Measurements from ENCODE around the gene MYADML2.
"Not testable (repeated sequence)": the region's sequence is repeated elsewhere in the genome, so short reads cannot be mapped to it uniquely, and the experiment has no call there.

MYADML2 gene

GRCh38 chr17:81958633-81959342 lies 11.8 kb upstream of the MYADML2 start:
- DNase-seq (ENCODE audit: low spot score): no peak

GRCh38 chr17:81957691-81958432 lies 10.8 kb upstream of the MYADML2 start:
- no peak for DNase-seq (ENCODE audit: low spot score)

GRCh38 chr17:81956607-81957589 lies 9.9 kb upstream of the MYADML2 start:
- DNase-seq (ENCODE audit: low spot score): no peak

DNA sequence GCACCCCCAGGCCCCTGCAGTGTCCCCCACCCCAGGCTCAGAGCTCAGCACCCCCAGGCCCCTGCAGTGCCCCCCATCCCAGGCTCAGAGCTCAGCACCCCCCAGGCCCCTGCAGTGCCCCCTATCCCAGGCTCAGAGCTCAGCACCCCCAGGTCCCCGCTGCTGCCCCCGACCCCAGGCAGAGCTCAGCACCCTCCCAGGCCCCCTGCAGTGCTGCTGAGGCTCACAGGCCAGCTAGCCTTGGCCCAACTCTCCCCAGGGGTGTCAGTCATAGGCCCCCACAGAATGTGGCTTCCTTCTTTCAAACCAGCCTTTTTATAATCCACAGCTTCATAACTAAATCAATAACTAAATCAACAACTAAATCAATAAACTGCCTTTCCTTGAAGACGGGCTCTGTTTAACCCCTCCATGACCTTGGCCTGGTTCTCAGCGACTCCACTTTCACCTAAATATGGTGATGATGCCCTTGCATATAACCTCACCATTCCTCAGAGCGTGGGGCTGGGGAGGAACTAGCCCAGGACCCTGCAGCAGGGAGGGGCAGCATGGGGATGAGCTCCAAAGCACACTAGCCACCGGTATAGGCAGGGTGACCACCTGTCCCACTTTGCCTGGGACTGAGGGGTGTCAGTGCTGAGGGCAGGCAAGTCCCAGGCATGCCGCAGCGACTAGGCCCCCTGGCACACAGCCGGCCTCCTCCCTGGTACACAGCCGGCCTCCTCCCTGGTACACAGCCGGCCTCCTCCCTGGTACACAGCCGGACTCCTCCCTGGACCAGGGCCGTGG lies 8.9 kb upstream of the MYADML2 start:
- DNase-seq (ENCODE audit: low spot score): no peak

DNA sequence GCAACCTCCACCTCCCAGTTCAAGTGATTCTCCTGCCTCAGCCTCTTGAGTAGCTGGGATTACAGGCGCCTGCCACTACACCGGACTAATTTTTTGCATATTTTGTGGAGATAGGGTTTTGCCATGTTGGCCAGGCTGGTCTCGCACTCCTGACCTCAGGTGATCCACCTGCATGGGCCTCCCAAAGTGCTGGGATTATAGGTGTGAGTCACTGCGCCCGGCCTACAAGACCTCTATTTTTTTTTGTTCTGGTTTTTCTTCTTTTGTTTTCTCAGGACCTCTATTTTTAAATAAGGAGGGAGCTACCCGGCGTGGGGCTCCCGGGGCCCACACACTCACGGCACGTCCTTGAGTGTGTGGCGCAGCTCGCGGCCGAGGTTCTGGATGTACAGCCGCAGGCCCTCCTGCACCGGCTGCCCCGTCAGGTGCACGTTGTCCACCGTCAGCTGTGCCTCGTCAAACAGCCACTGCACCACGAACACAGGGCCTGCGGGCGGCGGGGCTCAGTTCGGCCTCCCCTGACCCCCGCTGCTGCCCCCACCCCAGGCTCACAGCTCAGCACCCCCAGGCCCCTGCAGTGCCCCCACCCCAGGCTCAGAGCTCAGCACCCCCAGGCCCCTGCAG lies 8.1 kb upstream of the MYADML2 start:
- no peak for DNase-seq (ENCODE audit: low spot score)

GRCh38 chr17:81954131-81955057 lies 7.4 kb upstream of the MYADML2 start:
- no peak for DNase-seq (ENCODE audit: low spot score)

- DNase-seq (ENCODE audit: low spot score): not testable (repeated sequence)
These were observed 6.4 kb upstream of the MYADML2 start for GRCh38 chr17:81953443-81953842.

GRCh38 chr17:81952792-81953228 lies 5.8 kb upstream of the MYADML2 start:
- no peak for DNase-seq (ENCODE audit: low spot score)

DNA sequence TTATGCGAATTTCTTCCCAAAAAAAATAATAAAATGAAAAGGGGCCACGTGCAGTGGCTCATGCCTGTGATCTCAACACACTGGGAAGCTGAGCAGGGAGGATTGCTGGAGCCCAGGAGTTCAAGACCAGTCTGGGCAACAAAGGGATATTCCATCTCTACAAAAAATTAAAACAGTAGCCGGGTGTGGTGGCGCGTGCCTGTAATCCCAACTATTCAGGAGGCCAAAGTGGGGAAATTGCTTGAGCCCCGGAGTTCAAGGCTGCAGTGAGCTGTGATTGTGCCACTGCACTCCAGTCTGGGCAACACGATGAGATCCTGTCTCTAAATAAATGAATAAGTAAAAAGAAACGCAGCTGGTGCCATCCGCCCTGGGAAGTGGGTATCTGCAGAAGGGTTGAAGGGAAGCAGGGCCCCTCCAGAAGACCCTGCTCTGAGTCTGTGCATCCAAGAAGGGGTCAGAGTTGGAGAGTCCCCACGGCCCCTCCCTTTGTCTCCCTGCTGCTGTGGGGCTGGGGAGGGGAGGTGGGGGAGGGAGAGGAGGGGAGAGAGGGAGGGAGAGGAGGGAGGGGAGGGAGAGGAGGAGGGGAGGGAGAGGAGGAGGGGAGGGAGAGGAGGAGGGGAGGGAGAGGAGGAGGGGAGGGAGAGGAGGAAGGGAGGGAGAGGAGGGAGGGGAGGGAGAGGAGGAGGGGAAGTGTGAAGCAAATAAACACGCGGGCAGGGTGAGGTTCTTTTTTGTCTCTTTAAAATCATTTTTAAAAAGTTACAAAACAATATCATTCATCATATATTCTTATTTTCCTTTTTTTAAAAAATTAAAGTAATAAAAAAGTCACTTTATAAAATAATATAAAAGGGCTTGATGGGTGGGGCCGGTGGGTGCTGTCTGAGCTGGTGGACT lies 5.0 kb upstream of the MYADML2 start:
- DNase-seq (ENCODE audit: low spot score): no peak

GRCh38 chr17:81950501-81950900 lies 3.5 kb upstream of the MYADML2 start:
- no peak for DNase-seq (ENCODE audit: low spot score)

- DNase-seq (ENCODE audit: low spot score): no peak
These were observed 1.8 kb upstream of the MYADML2 start for GRCh38 chr17:81948635-81949378.

DNA sequence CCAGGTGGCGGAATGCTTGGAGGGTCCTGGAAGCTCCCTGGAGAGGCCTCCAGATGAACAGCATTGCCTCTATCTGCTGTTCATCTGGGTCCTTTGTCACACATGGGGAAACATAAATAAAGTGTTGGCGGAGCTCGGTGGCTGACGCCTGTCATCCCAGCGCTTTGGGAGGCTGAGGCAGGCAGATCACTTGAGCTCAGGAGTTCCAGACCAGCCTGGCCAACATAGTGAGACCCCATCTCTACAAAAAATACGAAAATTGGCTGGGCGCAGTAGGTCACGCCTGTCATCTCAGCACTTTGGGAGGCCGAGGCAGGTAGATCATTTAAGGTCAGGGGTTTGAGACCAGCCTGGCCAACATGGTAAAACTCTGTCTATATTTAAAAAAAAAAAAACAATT lies 2.2 kb downstream of the MYADML2 start:
- no peak for DNase-seq (ENCODE audit: low spot score)

- no peak for DNase-seq (ENCODE audit: low spot score)
These were observed 4.9 kb downstream of the MYADML2 start for GRCh38 chr17:81942167-81942553.

- DNase-seq (ENCODE audit: low spot score): no peak
These were observed 5.4 kb downstream of the MYADML2 start for GRCh38 chr17:81941484-81942166.

DNA sequence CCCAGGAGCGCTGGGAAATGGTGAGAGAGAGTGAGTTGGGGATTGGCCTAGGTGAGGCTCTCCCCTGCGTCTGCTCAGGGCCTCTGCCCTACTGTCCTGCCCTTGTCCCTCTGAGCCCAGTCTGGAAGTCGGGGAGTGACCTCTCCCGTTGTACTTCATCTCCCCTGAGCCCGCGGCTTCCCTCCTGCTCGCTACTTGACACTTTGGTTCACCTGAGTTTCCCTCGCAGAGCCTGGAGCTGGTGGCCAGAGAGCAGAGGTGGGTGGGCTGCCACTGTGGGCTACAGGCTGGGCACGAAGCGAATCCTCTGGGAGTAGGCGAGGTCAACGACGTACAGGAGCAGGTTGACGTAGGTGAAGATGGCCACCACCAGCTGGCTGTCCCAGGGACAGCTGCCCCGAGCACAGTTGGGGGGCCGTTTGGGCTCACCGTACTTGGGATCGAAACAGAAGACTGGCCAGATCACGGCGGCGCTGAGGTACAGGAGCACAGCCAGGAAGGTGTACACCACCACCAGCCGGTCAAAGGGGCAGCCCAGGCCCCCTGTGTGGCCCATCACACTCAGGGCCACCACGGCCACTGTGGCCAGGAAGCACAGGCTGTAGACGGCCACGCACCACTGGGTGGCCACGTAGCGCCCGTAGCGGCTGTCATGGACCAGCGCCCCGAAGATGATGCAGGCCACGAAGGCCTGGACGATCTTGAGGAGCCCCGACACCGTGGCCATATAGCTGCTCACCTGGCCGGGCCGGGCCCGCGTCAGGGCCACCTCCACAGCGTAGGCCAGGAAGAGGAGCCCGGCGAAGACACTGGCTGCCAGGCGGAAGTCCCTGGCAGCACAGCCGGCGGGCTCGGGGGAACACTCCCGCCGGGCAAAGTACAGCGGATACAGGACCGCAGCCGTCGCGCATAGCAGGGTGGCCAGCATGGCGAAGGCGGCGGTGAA lies 6.2 kb downstream of the MYADML2 start:
- no peak for DNase-seq (ENCODE audit: low spot score)

- DNase-seq (ENCODE audit: low spot score): no peak
These were observed 7.1 kb downstream of the MYADML2 start for GRCh38 chr17:81939881-81940385.
